Measurements from ENCODE around the gene HDDC3. TPM values are rescaled to one million over a fixed set of nuclear protein-coding genes. Genes with fewer than 3 reads are reported as not detected.

HDDC3 gene
- total and polyA plus RNA-seq, 2 donors = 6.8 to 9.7 TPM

DNA sequence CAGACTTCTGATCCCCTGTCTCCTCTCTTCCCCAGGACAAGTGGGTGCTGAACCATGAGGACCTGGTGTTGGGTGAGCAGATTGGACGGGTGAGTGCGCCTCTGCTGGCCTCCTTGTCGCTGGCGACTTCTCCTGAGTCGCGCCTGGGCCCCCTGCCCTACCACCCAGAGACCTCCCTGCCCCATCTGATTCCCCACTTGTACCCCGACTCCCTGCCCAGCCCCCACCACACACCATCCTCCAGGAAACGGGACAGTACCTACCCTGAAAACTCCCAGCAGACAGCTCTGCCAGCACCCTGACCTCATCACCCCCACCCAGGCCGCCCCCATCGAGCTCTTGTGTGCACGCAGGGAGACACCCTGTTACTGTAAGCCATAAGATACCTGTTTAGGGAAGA lies 40.3 kb downstream of the HDDC3 start:
- H3K36me3 ChIP-seq (ENCODE audit: insufficient read depth) = peaks cover 7% of the 10 kb centered on the region
- H3K4me3 ChIP-seq (ENCODE audit: low read depth, low read length) = no peak overlapping the region
- 95% methylated on average over 11 of the region's 11 CpGs for WGBS
- no peak for DNase-seq (ENCODE audit: extremely low spot score)
- no peaks in the 10 kb centered on the region for H3K4me1 ChIP-seq (ENCODE audit: insufficient read depth)
- no peak overlapping the region for H3K27ac ChIP-seq (ENCODE audit: low read depth)

DNA sequence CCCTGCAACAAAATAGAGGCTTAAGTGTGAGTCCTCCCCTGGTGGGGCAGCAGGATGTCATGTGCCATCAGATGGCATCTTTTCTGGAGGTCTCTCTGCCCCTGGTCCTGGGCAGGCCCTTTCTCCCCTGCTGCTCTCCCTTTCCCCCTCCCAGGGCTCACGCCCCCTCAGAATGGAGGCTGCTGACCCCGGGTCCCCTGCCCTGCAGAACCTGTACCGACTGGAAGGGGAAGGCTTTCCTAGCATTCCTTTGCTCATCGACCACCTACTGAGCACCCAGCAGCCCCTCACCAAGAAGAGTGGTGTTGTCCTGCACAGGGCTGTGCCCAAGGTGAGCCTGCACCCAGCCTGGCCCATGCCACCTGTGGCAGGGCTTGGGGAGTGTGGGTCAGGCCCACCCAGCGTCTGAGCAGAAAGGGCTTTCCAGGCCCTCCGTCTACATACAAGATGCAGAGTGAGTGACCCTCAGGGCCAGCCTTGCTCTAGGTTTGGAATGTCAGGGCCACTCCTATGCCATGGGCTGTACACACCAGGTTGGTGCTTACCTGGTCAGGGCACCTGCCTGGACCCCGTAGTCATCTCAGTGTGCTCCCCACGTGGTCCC lies 40.9 kb downstream of the HDDC3 start:
- H3K4me1 ChIP-seq (ENCODE audit: insufficient read depth) = no peaks in the 10 kb centered on the region
- WGBS = 91% methylated on average over 8 of the region's 8 CpGs
- H3K36me3 ChIP-seq (ENCODE audit: insufficient read depth) = peaks cover 7% of the 10 kb centered on the region
- no peak overlapping the region for H3K4me3 ChIP-seq (ENCODE audit: low read depth, low read length)
- H3K27ac ChIP-seq (ENCODE audit: low read depth) = no peak overlapping the region
- no peak for DNase-seq (ENCODE audit: extremely low spot score)

DNA sequence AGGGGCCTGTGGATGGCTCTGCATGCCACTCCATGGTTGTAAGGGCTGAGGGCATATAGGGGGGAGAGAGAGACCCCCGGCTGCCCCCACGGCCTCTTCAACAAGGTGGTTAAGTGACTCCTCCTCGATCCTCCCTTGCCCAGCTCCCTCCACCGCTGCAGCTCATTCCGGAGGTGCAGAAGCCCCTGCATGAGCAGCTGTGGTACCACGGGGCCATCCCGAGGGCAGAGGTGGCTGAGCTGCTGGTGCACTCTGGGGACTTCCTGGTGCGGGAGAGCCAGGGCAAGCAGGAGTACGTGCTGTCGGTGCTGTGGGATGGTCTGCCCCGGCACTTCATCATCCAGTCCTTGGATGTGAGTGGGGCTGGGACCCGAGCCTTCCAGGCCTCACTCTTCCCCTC lies 41.5 kb downstream of the HDDC3 start:
- Histone ChIP-seq H3K4me3 (ENCODE audit: low read depth, low read length) (no peak overlapping the region), H3K4me1 (ENCODE audit: insufficient read depth) (no peaks in the 10 kb centered on the region), H3K36me3 (ENCODE audit: insufficient read depth) (peaks cover 7% of the 10 kb centered on the region), H3K27ac (ENCODE audit: low read depth) (no peak overlapping the region)
- DNase-seq (ENCODE audit: extremely low spot score) = no peak
- 87% methylated on average over 12 of the region's 12 CpGs for WGBS

DNA sequence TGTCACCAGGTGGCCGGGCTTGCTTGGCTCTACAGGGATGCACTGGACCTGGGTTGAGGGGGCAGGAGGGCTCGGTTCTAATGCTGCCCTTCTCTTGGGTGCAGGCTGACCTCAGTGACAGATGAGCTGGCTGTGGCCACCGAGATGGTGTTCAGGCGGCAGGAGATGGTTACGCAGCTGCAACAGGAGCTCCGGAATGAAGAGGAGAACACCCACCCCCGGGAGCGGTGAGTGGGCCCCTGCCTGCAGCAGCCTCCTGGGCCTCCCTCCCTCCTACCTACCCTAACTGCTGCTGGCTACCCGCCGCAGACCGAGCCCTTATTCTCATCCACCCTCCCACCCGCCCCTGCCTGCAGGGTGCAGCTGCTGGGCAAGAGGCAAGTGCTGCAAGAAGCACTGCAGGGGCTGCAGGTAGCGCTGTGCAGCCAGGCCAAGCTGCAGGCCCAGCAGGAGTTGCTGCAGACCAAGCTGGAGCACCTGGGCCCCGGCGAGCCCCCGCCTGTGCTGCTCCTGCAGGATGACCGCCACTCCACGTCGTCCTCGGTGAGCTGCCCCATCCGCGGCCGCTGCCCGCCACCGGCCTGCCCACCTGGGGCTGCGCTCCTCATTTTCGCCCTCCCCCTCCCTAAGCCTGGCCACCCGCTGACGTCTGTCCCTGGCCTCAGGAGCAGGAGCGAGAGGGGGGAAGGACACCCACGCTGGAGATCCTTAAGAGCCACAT lies 42.5 kb downstream of the HDDC3 start:
- Histone ChIP-seq H3K36me3 (ENCODE audit: insufficient read depth) (peaks cover 3% of the 10 kb centered on the region), H3K4me1 (ENCODE audit: insufficient read depth) (no peaks in the 10 kb centered on the region), H3K27ac (ENCODE audit: low read depth) (no peak overlapping the region), H3K4me3 (ENCODE audit: low read depth, low read length) (no peak overlapping the region)
- WGBS = 90% methylated on average over 31 of the region's 31 CpGs
- no peak for DNase-seq (ENCODE audit: extremely low spot score)

DNA sequence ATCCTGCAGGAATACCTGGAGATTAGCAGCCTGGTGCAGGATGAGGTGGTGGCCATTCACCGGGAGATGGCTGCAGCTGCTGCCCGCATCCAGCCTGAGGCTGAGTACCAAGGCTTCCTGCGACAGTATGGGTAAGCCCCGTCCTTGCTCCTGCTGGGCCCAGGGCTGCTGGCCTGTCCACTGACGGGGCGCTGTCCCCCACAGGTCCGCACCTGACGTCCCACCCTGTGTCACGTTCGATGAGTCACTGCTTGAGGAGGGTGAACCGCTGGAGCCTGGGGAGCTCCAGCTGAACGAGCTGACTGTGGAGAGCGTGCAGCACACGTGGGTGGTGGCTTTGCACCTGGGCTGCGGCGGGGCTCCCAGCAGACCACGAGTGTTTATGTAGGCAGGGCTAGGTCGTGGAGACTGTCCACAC lies 43.0 kb downstream of the HDDC3 start:
- WGBS = 86% methylated on average over 18 of the region's 18 CpGs
- Histone ChIP-seq H3K27ac (ENCODE audit: low read depth) (no peak overlapping the region), H3K4me1 (ENCODE audit: insufficient read depth) (no peaks in the 10 kb centered on the region), H3K36me3 (ENCODE audit: insufficient read depth) (peaks cover 3% of the 10 kb centered on the region), H3K4me3 (ENCODE audit: low read depth, low read length) (no peak overlapping the region)
- no peak for DNase-seq (ENCODE audit: extremely low spot score)

DNA sequence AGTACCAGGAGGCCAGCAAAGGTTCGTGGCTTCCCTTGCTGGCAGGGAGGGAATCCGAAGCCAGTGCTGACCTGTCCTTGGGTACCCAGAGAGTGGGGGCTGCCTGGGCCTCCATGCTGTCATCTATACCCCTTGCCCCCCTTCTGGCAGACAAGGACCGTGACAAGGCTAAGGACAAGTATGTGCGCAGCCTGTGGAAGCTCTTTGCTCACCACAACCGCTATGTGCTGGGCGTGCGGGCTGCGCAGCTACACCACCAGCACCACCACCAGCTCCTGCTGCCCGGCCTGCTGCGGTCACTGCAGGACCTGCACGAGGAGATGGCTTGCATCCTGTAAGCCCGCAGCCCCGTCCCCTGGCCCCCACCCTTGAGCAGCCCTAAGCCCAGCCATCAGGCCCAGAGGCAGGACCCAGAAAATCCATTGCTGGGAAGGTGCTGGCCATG lies 45.3 kb downstream of the HDDC3 start:
- H3K27ac ChIP-seq (ENCODE audit: low read depth) = no peak overlapping the region
- DNase-seq (ENCODE audit: extremely low spot score) = no peak
- no peaks in the 10 kb centered on the region for H3K4me1 ChIP-seq (ENCODE audit: insufficient read depth)
- WGBS = 89% methylated on average over 13 of the region's 13 CpGs
- no peak overlapping the region for H3K4me3 ChIP-seq (ENCODE audit: low read depth, low read length)
- peaks cover 2% of the 10 kb centered on the region for H3K36me3 ChIP-seq (ENCODE audit: insufficient read depth)

DNA sequence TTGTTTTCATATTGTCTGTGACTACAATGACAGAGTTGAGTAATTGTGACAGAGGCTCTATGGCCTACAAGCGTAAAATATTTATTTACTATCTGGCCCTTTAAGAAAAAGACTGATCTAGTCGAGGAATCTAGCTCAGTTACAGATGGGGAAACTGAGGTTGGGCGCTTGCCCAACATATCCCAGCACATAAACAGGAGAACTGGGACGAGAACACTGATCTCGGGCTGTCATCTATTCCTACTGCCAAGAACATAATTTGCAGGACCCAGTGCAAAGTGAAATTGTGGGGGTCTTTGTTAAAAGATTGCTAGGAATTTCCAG lies 46.1 kb downstream of the HDDC3 start:
- Histone ChIP-seq H3K4me1 (ENCODE audit: insufficient read depth) (no peaks in the 10 kb centered on the region), H3K36me3 (ENCODE audit: insufficient read depth) (peaks cover 4% of the 10 kb centered on the region), H3K4me3 (ENCODE audit: low read depth, low read length) (no peak overlapping the region), H3K27ac (ENCODE audit: low read depth) (no peak overlapping the region)
- WGBS = 32% methylated on average over 5 of the region's 5 CpGs
- no peak for DNase-seq (ENCODE audit: extremely low spot score)

DNA sequence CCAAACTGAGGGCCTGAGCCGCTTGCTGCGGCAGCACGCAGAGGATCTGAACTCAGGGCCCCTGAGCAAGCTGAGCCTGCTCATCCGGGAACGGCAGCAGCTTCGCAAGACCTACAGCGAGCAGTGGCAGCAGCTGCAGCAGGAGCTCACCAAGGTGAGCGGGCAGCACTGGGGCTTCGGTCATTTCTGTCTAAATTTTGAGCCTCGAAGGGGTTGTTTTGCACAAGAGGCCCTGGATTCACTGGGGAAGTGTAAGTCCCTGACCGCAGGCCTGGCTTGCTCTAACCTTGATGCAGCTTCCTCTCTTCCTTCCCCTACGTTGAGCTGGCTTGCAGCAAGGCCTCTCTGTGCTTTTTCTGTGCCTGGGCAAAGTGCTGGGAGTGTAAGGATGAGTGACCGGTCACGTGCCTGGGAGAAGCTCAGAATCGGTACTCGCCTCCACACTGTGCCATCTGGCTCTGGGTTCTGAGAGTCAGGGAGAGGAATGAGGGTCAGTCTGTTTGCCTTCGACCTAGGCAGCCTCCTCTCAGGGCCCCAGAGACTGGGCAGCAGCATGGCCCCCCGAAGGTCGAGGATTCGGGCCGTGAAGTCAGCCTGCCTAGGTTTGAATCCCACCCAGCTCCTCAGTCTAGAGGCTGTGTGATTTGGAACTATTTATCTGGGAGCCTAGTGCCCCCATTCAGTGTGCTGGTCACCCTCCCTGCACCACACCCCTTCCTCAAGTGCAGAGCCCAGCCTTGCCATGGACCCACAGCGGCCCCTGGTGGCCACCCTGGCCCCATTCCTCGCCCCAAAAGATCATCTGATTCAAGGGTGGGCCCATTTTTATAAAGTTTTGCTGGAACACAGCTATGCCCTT lies 46.7 kb downstream of the HDDC3 start:
- WGBS = 49% methylated on average over 23 of the region's 23 CpGs
- no peak overlapping the region for H3K27ac ChIP-seq (ENCODE audit: low read depth)
- H3K4me1 ChIP-seq (ENCODE audit: insufficient read depth) = no peaks in the 10 kb centered on the region
- peak overlapping the region; percentile 56 for H3K4me3 ChIP-seq (ENCODE audit: low read depth, low read length)
- no peak for DNase-seq (ENCODE audit: extremely low spot score)
- H3K36me3 ChIP-seq (ENCODE audit: insufficient read depth) = peaks cover 6% of the 10 kb centered on the region

DNA sequence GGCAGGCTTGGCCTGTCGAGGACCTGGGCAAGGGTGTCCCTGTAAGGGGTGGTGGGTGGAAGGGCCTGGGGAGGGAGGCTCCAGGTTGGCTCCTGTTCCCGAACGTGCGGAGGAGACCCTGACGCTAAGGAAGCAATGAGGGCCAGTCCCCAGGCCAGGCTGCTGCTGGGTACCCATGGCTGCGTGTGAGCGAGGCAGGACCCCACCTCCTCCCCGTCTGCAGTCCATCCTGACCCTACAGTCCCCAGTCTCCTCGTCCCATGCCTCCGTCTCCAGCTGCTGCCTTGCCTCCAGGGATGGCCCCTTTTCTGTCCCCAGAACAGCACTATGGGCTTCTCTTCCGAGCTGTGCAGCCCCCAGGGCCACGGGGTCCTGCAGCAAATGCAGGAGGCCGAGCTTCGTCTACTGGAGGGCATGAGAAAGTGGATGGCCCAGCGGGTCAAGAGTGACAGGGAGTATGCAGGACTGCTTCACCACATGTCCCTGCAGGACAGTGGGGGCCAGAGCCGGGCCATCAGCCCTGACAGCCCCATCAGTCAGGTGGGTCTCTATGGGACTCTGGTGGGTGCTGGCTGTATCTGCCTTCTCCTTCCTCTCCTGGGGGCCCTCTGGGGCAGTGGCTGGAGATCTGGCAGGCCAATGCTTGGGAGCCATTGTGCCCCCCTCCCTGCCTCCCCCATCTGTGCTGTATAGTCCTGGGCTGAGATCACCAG lies 47.5 kb downstream of the HDDC3 start:
- Histone ChIP-seq H3K4me3 (ENCODE audit: low read depth, low read length) (peak overlapping the region; percentile 56), H3K4me1 (ENCODE audit: insufficient read depth) (no peaks in the 10 kb centered on the region), H3K27ac (ENCODE audit: low read depth) (peak overlapping the region; percentile 96), H3K36me3 (ENCODE audit: insufficient read depth) (peaks cover 9% of the 10 kb centered on the region)
- 36% methylated on average over 16 of the region's 16 CpGs for WGBS
- DNase-seq (ENCODE audit: extremely low spot score) = no peak

DNA sequence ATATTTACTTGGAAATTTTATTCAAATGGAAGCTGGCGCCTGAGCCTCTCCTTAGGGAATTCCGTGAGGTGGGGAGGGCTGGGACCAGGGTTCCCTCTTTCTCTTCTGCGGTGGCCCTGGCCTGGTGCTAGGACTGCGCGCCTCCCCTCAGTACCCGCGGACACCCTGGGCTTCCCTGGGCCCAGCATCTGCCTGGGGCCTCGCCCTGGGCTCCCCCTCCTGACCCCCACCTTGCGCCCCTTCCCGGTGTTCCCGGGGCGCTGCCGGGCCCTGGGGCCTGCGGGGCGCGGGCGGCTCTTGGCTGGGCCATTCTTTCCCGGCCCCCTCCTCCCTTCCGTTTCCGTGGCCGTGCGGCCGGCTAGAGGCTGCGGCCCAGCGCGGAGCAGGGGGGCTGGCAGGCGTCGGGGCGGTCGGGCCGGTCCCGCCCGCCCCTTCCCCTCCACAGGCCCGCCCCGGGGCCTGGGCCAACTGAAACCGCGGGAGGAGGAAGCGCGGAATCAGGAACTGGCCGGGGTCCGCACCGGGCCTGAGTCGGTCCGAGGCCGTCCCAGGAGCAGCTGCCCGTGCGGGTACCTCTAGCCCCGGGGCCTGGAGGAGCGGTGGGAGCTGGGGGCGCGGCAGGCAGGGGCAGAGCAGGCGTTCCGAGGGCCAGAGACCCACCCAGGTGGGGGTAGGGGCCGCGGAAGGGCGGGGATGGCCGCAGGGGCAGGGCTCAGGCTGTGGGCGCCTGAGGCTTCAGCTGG lies 48.2 kb downstream of the HDDC3 start, which contains the start of gene FES:
FES (plus strand) TSS at position 529 of the 743 bp plus-strand sequence. CDS start 542 bp downstream, outside the sequence.
- Histone ChIP-seq H3K4me1 (ENCODE audit: insufficient read depth) (no peaks in the 10 kb centered on the region), H3K27ac (ENCODE audit: low read depth) (peak within 1 kb of the TSS; percentile 96), H3K36me3 (ENCODE audit: insufficient read depth) (peaks cover 13% of the 10 kb centered on the region), H3K4me3 (ENCODE audit: low read depth, low read length) (peak within 1 kb of the TSS; percentile 56)
- WGBS = 5% methylated on average over 58 of the region's 58 CpGs
- no peak for DNase-seq (ENCODE audit: extremely low spot score)

DNA sequence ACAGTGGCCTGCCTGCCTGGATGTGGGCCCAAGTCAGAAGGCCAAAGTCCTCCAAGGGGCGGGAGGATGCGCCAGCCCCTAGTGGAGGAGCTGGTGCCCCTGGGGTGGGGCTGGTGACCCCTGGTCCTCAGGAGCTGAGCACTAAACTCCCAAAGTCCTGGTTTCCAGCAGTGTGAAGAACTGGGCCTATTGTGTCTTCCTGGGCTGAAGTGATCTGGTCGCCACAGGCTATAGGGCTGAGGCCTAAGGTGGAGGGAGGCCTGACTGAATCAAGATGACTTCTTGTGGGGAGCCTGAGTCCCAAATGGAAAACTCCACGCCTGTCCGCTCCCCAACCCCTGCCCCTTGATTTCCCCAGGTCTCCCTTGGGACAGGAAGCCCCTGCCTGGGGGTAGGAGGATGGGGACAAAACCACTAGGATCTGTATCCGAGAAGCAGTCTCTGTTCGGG lies 48.8 kb downstream of the HDDC3 start:
- peaks cover 14% of the 10 kb centered on the region for H3K36me3 ChIP-seq (ENCODE audit: insufficient read depth)
- peak overlapping the region; percentile 56 for H3K4me3 ChIP-seq (ENCODE audit: low read depth, low read length)
- 59% methylated on average over 7 of the region's 7 CpGs for WGBS
- peak overlapping the region; percentile 96 for H3K27ac ChIP-seq (ENCODE audit: low read depth)
- no peaks in the 10 kb centered on the region for H3K4me1 ChIP-seq (ENCODE audit: insufficient read depth)
- no peak for DNase-seq (ENCODE audit: extremely low spot score)

DNA sequence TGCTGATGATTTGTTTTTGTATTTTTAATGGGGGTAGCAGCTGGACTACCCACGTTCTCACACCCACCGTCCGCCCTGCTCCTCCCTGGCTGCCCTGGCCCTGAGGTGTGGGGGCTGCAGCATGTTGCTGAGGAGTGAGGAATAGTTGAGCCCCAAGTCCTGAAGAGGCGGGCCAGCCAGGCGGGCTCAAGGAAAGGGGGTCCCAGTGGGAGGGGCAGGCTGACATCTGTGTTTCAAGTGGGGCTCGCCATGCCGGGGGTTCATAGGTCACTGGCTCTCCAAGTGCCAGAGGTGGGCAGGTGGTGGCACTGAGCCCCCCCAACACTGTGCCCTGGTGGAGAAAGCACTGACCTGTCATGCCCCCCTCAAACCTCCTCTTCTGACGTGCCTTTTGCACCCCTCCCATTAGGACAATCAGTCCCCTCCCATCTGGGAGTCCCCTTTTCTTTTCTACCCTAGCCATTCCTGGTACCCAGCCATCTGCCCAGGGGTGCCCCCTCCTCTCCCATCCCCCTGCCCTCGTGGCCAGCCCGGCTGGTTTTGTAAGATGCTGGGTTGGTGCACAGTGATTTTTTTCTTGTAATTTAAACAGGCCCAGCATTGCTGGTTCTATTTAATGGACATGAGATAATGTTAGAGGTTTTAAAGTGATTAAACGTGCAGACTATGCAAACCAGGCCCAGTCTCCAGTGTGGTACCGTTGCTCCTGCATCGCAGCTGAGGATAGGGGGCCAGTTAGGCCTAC lies 49.4 kb downstream of the HDDC3 start:
- Histone ChIP-seq H3K4me3 (ENCODE audit: low read depth, low read length) (no peak overlapping the region), H3K4me1 (ENCODE audit: insufficient read depth) (no peaks in the 10 kb centered on the region), H3K36me3 (ENCODE audit: insufficient read depth) (peaks cover 14% of the 10 kb centered on the region), H3K27ac (ENCODE audit: low read depth) (peak overlapping the region; percentile 96)
- no peak for DNase-seq (ENCODE audit: extremely low spot score)
- WGBS = 81% methylated on average over 13 of the region's 13 CpGs
